Stomach smooth muscle (tissue), 2 donors: Measurements from ENCODE around the gene LIF.

Experiments
- H3K27ac ChIP-seq: one replicate; pipeline ENCODE4 v1.7.0; 2013; ENCODE audit warnings: mild to moderate bottlenecking, low read length, inconsistent platforms
- H3K27me3 ChIP-seq, 2 donors: one replicate each; pipeline ENCODE4 v1.7.0; 2013; ENCODE audit warnings: low read length in 2 of 2; ENCODE audit not compliant: insufficient read depth in 2 of 2, control insufficient read depth in 1 of 2
- H3K36me3 ChIP-seq, 2 donors: one replicate each; pipeline ENCODE4 v1.7.0; 2013; ENCODE audit warnings: low read length in 2 of 2; ENCODE audit not compliant: control insufficient read depth in 2 of 2, insufficient read depth in 2 of 2
- H3K4me1 ChIP-seq: one replicate; pipeline ENCODE4 v1.7.0; 2013; ENCODE audit warnings: low read length; ENCODE audit not compliant: control insufficient read depth, insufficient read depth
- H3K4me3 ChIP-seq, 2 donors: one replicate each; pipeline ENCODE4 v1.7.0; 2013; ENCODE audit warnings: low read length in 2 of 2
- H3K9ac ChIP-seq, 2 donors: one replicate each; pipeline ENCODE4 v1.7.0; 2013; ENCODE audit warnings: low read length in 2 of 2, mild to moderate bottlenecking in 1 of 2
- H3K9me3 ChIP-seq, 2 donors: one replicate each; pipeline ENCODE4 v1.7.0; 2013; ENCODE audit warnings: low read length in 2 of 2; ENCODE audit not compliant: control insufficient read depth in 2 of 2
- donor health status: healthy.
- donor health status: Pancreatic carcinoma.

The LIF gene

GRCh38 chr22:30214703-30215407 is 31.7 kb downstream of the LIF start:
- H3K36me3 ChIP-seq = no peaks in the 10 kb centered on the region
- peaks cover 0 to 8% of the 10 kb centered on the region in 2 donors for H3K27me3 ChIP-seq
- H3K9ac ChIP-seq = no peak overlapping the region
- H3K27ac ChIP-seq = no peak overlapping the region
- H3K4me1 ChIP-seq = no peaks in the 10 kb centered on the region
- no peaks in the 10 kb centered on the region for H3K9me3 ChIP-seq
- H3K4me3 ChIP-seq = no peak overlapping the region

- Histone ChIP-seq H3K9me3 (no peaks in the 10 kb centered on the region), H3K4me3 (no peak overlapping the region), H3K4me1 (peaks cover 4% of the 10 kb centered on the region), H3K36me3 (no peaks in the 10 kb centered on the region), H3K27me3 (peaks cover 0 to 8% of the 10 kb centered on the region in 2 donors), H3K9ac (no peak overlapping the region), H3K27ac (no peak overlapping the region)
Measured at GRCh38 chr22:30212996-30213441, 33.5 kb downstream of the LIF start.

- no peak overlapping the region for H3K27ac ChIP-seq
- peaks cover 0 to 8% of the 10 kb centered on the region in 2 donors for H3K27me3 ChIP-seq
- no peaks in the 10 kb centered on the region for H3K36me3 ChIP-seq
- no peaks in the 10 kb centered on the region for H3K9me3 ChIP-seq
- H3K4me1 ChIP-seq = peaks cover 4% of the 10 kb centered on the region
- no peak overlapping the region for H3K4me3 ChIP-seq
- H3K9ac ChIP-seq = no peak overlapping the region
Measured at GRCh38 chr22:30212363-30212995, 34.1 kb downstream of the LIF start.

GRCh38 chr22:30211124-30211820 is 35.3 kb downstream of the LIF start:
- Histone ChIP-seq H3K4me3 (no peak overlapping the region), H3K9ac (no peak overlapping the region), H3K9me3 (no peaks in the 10 kb centered on the region), H3K4me1 (peaks cover 4% of the 10 kb centered on the region), H3K36me3 (no peaks in the 10 kb centered on the region), H3K27me3 (peaks cover 0 to 8% of the 10 kb centered on the region in 2 donors), H3K27ac (no peak overlapping the region)

- no peak overlapping the region for H3K4me3 ChIP-seq
- peaks cover 3 to 7% of the 10 kb centered on the region in 2 donors for H3K27me3 ChIP-seq
- H3K9me3 ChIP-seq = no peaks in the 10 kb centered on the region
- peaks cover 8% of the 10 kb centered on the region for H3K4me1 ChIP-seq
- H3K36me3 ChIP-seq = no peaks in the 10 kb centered on the region
- no peak overlapping the region for H3K27ac ChIP-seq
- H3K9ac ChIP-seq = no peak overlapping the region
Measured at GRCh38 chr22:30210235-30210909, 36.2 kb downstream of the LIF start.

GRCh38 chr22:30209642-30210041 is 36.9 kb downstream of the LIF start:
- Histone ChIP-seq H3K9ac (no peak overlapping the region), H3K36me3 (no peaks in the 10 kb centered on the region), H3K4me3 (no peak overlapping the region), H3K27ac (peak overlapping the region; percentile 58), H3K27me3 (peaks cover 3 to 7% of the 10 kb centered on the region in 2 donors), H3K4me1 (peaks cover 10% of the 10 kb centered on the region), H3K9me3 (no peaks in the 10 kb centered on the region)

- Histone ChIP-seq H3K27me3 (peaks cover 3 to 6% of the 10 kb centered on the region in 2 donors), H3K4me1 (peaks cover 10% of the 10 kb centered on the region), H3K4me3 (peak overlapping the region in 1 of 2 donors; percentile 22), H3K27ac (peak overlapping the region; percentile 58), H3K9ac (no peak overlapping the region), H3K36me3 (no peaks in the 10 kb centered on the region), H3K9me3 (no peaks in the 10 kb centered on the region)
Measured at GRCh38 chr22:30208631-30209603, 37.6 kb downstream of the LIF start.

GRCh38 chr22:30206944-30207343 is 39.6 kb downstream of the LIF start:
- H3K27ac ChIP-seq = no peak overlapping the region
- H3K9me3 ChIP-seq = no peaks in the 10 kb centered on the region
- no peaks in the 10 kb centered on the region for H3K36me3 ChIP-seq
- peaks cover 10% of the 10 kb centered on the region for H3K4me1 ChIP-seq
- peaks cover 6 to 13% of the 10 kb centered on the region in 2 donors for H3K27me3 ChIP-seq
- H3K4me3 ChIP-seq = no peak overlapping the region
- H3K9ac ChIP-seq = no peak overlapping the region

GRCh38 chr22:30205281-30206115 is 41.1 kb downstream of the LIF start:
- Histone ChIP-seq H3K9me3 (no peaks in the 10 kb centered on the region), H3K27ac (no peak overlapping the region), H3K9ac (no peak overlapping the region), H3K36me3 (no peaks in the 10 kb centered on the region), H3K27me3 (peaks cover 6 to 13% of the 10 kb centered on the region in 2 donors), H3K4me1 (peaks cover 10% of the 10 kb centered on the region), H3K4me3 (no peak overlapping the region)
